ENCODE data around the gene AHDC1.

DNA sequence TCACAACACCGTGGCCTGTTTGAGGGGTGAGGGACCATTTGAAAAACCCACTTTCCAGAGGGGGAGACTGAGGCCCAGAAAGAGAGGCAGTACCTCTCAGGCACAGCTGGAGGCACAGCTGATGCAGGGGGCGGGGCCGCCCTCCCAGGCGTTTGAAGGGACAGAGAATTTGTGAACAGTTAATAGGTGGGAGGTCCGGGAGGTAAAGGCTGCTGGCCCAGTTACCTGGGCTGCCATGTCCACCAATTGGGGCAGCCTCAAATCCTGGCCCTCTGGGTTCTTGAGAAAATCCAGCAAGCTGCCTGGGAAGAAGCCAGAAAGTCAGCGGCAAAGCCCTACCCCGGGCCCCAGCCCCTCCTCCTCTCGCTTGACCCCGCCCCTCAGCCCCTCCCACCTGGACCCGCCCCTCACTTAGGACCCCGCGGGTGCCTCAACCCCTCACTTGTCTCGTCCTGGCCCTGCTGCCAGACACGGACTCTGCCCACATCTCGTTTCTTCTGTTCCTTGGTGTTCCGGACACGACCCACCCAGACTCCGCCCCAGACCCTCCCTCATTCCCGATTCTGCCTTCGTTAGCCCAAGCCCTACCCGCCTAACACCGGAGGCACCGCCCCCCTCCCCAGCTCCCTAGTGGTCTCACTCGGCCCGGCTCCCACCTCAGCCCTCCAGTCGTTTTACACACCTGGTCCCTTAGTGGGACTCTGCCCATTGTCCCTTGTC, 10.8 kb upstream of the AHDC1 start:
- TF ChIP-seq POLR2A (IDR thresholded peaks at IDR 0.05; ENCODE audit: low read depth, low read length), result no peak
- no peak for TF ChIP-seq RAD21 (IDR thresholded peaks at IDR 0.05; ENCODE audit: insufficient read depth, low read depth, low read length)
- no peak for TF ChIP-seq YY1 (IDR thresholded peaks at IDR 0.05; ENCODE audit: low read depth, low read length)
- TF ChIP-seq, protein P1, sequence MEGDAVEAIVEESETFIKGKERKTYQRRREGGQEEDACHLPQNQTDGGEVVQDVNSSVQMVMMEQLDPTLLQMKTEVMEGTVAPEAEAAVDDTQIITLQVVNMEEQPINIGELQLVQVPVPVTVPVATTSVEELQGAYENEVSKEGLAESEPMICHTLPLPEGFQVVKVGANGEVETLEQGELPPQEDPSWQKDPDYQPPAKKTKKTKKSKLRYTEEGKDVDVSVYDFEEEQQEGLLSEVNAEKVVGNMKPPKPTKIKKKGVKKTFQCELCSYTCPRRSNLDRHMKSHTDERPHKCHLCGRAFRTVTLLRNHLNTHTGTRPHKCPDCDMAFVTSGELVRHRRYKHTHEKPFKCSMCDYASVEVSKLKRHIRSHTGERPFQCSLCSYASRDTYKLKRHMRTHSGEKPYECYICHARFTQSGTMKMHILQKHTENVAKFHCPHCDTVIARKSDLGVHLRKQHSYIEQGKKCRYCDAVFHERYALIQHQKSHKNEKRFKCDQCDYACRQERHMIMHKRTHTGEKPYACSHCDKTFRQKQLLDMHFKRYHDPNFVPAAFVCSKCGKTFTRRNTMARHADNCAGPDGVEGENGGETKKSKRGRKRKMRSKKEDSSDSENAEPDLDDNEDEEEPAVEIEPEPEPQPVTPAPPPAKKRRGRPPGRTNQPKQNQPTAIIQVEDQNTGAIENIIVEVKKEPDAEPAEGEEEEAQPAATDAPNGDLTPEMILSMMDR (IDR thresholded peaks at IDR 0.05 in 2 of 3, conservative IDR thresholded peaks at IDR 0.05 in 1 of 3; ENCODE audit: control insufficient read depth in 2 of 3, extremely low read depth in 1 of 3, insufficient read depth in 1 of 3, low read depth in 3 of 3, low read length in 3 of 3), result no peak
- no peak for TF ChIP-seq POLR2AphosphoS5 (IDR thresholded peaks at IDR 0.05; ENCODE audit: low read length)
- no peak for TF ChIP-seq ZNF384 (IDR thresholded peaks at IDR 0.05; ENCODE audit: borderline replicate concordance, low read depth, low read length)
- TF ChIP-seq PKNOX1 (IDR thresholded peaks at IDR 0.05), result no peak
- no peak for TF ChIP-seq MYC (IDR thresholded peaks at IDR 0.05; ENCODE audit: insufficient read depth, insufficient read length, insufficient replicate concordance, low read length, severe bottlenecking)
- no peak for TF ChIP-seq SRF (IDR thresholded peaks at IDR 0.05; ENCODE audit: low read depth in 2 of 2, low read length in 2 of 2)
